HUDEP-2 (cell line): ENCODE measurements around the gene MZB1.
"Not testable (repeated sequence)": the region's sequence is repeated elsewhere in the genome, so short reads cannot be mapped to it uniquely, and the experiment has no call there.

Experiments used
- DNase-seq, 76 experiments: peaks; one replicate each; lab custom pipeline; 2025; ENCODE audit not compliant: unreplicated experiment in 76 of 76; lab: John Stamatoyannopoulos, UW

MZB1 gene

DNA sequence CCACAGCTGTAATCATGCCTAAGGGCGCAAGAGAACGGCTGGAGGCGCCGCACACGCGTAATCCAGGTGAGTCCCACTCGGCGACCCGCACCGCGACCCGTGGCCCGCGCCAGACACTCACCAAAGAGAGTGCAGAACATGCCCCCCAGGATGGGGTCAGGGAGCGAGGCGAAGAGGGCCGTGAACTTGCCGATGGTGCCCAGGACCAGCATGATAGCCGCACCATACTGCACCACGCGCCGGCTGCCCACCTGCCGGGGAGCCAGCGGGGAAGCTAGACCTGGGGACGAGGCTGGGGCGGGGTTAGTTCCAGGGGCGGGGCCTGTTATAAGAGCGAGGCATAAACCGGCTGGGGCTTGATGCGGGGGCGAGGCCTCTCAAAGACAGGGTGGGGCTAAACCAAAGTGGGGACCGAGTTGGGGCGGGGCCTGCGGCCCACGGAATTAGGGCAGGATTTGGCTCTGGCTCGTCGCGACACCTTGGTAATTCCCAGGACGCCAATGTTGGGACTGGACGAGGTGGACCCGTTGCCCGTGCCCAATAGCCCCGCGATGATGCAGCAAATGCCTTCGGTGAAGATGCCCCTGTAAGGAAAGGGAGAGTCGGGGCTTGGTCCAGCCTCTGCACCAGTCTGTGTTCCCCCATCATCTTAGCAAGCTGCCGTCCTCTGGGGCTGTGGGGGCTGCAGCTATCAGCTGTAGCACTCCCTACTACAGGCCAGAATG lies 11.4 kb downstream of the MZB1 start:
- DNase-seq = peak in 4 of 76 experiments; percentile 7 to 19 (median 8)

- no peak for DNase-seq
These were observed 12.5 kb downstream of the MZB1 start for GRCh38 chr5:139377226-139377625.

DNA sequence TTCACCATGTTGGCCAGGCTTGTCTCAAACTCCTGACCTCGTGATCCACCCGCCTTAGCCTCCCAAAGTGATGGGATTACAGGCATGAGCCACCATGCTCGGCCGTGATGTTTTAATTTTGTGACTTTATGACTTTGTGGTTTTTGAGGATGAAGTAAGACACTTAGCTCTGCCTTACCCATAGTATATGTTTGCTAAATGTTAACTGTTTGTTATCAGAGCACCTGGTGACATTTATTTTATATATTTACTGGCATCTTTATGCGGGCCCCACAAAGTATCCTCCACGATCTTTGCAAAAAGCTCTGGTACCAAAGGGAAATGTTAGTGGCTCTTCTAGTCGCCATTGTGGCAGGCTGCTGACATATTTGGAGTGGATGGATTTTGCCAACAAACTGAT lies 13.3 kb downstream of the MZB1 start:
- DNase-seq = no peak

DNA sequence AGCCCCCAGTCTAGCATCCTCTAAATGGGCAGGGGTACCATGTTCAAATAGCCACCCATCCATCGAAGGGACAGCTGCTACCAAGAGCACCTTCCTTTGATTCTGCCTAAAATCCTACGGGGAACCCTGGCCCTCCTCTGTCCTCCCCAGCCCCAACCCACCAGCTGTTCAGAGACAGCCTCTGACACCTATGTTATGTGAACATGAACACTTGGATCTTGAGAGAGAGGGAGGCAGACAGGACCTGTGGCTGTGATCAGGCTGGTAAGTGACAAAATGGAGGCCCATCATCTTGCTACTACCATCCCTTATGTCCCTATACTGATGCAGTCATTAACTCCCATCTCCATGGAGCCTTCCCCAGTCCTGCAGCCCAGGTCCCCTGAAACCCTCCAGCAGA lies 14.8 kb downstream of the MZB1 start:
- DNase-seq = no peak

DNA sequence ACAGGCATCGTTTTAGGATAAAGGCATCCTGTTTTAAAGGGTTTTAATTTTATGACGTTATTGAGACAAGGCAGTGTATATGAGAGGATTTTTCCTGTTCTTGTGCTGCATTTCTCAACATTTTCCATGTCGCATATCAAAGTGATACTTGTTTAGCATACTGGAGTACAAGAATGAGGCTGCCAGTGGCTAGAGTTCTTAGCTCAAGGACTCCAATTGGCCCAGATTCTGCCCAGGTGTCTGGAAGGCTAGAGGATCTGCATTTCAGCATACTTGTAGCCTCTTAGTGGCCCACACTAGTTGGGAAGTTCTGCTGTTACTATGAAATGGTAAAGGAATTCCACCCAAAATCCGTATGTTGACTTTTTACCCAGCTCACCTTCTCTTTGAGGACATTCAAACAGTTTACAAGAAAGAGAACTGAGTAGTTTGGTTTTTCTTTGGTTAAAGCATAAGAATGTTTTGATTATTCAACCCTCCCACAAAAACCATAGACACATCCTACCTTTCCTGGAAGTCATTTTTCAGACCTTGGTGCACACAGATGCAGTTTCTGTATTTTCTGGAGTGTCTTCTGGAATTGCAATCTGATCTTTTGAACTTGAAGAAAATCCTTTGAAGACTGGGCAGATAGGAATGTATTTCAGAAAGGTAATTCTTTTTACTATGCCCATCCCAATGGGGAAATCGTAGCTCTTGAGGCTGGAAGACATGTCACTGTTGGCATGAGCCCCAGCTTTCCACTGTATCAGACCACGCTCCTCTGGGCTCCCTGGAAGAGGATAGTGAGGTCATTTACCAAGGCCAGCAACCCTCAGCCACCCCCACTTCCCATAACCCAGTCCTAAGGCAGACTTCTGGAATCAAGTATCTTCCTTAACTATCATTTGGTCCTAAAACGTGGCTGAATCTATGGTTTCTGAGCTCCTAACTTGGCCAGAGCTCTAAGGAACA lies 18.0 kb downstream of the MZB1 start:
- no peak for DNase-seq

DNA sequence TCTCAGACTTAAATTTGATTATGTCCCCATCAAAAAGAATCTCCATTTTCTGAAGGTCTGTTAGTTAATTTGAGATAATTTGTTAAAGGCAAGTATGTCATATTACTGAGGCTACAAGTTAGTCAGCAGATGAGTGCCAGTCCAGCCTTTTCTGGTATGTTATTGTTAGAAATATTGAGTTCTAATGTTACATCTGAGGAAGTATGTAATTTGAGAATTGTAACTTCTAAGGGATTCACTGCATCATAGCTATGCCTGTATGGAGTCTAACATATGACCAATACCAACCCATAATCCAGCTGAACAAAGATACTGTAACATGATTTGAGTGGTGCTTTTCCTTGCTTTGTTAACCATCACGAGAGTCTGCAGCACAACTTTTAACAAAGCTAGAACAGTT lies 20.5 kb downstream of the MZB1 start:
- DNase-seq = no peak

DNA sequence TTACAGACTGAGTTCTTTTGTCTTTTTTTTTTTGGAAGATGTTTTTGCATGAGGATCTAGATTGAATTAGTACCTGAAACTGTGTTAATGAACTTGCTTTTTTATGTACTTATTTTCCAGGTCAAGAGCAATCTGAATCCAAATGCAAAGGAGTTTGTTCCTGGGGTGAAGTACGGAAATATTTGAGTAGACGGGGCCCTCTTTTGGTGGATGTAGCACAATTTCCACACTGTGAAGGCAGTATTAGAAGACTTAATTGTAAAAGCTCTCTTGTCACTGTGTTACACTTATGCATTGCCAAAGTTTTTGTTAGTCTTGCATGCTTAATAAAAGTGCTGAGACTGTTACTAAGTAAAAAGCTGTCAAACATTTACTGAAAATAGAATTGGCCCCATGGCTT lies 21.1 kb downstream of the MZB1 start:
- DNase-seq = peak in 1 of 76 experiments; percentile 8

- DNase-seq = no peak
These were observed 25.2 kb downstream of the MZB1 start for GRCh38 chr5:139364466-139364865.

DNA sequence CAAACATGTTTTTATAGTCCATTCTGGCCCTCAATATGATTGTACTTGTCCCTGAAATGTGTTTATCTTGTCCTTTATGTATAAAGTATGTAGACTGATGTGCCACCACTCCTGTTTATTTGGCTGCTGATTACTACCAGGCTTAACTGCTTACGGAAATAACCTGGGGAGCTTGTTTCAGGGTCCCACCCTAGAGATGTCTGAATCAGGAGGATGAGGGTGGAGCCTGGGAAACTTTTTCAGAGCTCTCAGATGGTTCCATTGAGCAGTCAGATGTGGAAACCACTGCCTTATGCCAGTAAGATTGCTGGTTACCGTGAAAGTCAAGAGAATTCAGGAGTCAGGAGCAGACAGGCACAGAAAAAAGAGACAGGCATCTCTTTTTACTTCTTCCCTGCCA lies 25.8 kb downstream of the MZB1 start:
- DNase-seq = no peak

- no peak for DNase-seq
These were observed 27.8 kb downstream of the MZB1 start for GRCh38 chr5:139361835-139362429.

- no peak for DNase-seq
These were observed 29.3 kb downstream of the MZB1 start for GRCh38 chr5:139360384-139360783.

DNA sequence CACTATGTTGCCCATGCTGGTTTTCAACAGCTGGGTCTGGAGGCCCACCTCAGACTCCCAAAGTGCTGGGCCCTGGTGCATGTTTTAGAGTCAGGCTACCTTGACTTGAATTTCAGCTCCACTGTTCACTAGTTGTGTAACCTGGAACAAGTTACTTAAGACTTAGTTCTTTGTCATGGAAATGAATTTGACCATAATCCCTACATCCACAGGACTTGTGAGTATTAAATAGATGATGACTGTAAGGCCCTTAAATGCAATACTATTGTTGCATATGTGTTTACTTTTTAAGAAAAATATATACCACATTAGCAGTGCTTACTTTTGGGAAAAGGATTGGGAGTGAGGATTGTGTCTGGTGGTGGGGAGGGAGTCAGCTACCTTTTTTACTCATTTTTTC lies 31.6 kb downstream of the MZB1 start:
- no peak for DNase-seq

DNA sequence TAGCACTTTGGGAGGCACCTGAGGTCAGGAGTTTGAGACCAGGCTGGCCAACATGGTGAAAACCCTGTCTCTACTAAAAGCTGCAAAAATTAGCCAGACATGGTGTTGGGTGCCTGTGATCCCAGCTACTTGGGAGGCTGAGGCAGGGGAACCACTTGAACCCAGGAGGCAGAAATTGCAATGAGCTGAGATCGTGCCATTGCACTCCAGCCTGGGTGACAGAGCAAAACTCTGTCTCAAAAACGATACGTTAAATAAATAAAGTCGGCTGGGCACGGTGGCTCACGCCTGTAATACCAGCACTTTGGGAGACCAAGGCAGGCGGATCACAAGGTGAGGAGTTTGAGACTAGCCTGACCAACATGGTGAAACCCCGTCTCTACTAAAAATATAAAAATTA lies 33.8 kb downstream of the MZB1 start:
- not testable (repeated sequence) for DNase-seq

- no peak for DNase-seq
These were observed 35.5 kb downstream of the MZB1 start for GRCh38 chr5:139354186-139354585.

DNA sequence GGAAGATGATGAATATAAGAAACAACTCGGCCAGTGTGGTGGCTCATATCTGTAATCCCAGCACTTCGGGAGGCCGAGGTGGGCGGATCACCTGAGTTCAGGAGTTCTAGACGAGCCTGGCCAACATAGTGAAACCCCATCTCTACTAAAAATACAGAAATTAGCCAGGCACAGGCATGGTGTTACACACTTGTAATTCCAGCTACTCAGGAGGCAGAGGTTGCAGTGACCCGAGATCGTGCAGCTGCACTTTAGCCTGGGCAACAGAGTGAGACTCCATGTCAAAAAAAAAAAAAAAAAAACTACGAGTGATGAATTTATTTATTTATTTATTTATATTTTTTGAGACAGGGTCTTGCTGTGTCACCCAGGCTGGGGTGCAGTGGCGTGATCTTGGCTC lies 41.9 kb downstream of the MZB1 start:
- DNase-seq = not testable (repeated sequence)

DNA sequence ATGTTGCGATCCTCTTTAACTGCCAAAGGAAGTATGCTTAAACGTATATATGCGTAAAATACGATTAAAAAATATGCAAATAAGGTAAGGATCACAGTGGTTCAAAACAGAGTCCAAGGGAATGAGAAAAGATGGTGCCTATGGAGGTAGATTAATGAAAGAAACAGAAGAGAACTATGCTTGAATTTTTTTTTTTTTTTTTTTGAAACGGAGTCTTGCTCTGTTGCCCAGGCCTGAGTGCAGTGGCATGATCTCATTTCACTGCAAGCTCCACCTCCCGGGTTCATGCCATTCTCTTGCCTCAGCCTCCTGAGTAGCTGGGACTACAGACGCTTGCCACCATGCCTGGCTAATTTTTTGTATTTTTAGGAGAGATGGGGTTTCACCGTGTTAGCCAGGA lies 44.3 kb downstream of the MZB1 start:
- not testable (repeated sequence) for DNase-seq

- DNase-seq = no peak
These were observed 45.5 kb downstream of the MZB1 start for GRCh38 chr5:139344177-139344576.

GRCh38 chr5:139343476-139343875 lies 46.2 kb downstream of the MZB1 start:
- DNase-seq = no peak

DNA sequence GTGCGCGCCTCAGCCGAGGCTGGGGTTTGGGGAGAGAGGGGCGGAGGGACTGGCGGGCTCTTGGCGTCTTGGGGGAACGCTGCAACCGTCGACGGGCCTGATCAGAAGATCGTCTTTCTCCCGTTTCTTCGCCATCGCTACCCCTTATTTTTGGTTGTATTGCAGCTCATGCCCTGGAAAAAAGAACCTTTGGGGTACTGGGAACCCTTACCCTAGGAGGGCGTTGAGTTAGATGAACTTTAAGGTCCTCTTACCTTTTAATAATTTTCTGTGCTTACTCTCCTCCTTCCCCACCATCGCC lies 47.3 kb downstream of the MZB1 start:
- peak in 3 of 76 experiments; percentile 16 to 48 (median 27) for DNase-seq

- DNase-seq = peak in 75 of 76 experiments; percentile 21 to 97 (median 94)
These were observed 47.9 kb downstream of the MZB1 start, which contains the start of gene PAIP2 for GRCh38 chr5:139341689-139342422. TSS of gene PAIP2 (plus strand) at chr5:139341854. CDS start at chr5:139363785, 21,931 bp downstream.

GRCh38 chr5:139341187-139341688 lies 48.5 kb downstream of the MZB1 start:
- DNase-seq = no peak
